ENCODE measurements around the gene KLHL1. TPM values are rescaled to one million over a fixed set of nuclear protein-coding genes. Genes with fewer than 3 reads are reported as not detected.

The KLHL1 gene
- total and polyA plus RNA-seq, 2 experiments from 2014 or later: not detected

- H3F3A ChIP-seq (ENCODE audit: insufficient read depth): no peaks in the 10 kb centered on the region
- H3K4me1 ChIP-seq (ENCODE audit: insufficient read depth): no peaks in the 10 kb centered on the region
- no peak overlapping the region for H3K4me3 ChIP-seq
- H3K4me2 ChIP-seq (ENCODE audit: unreplicated experiment): no peak overlapping the region
- H3K79me2 ChIP-seq (ENCODE audit: insufficient read depth): no peaks in the 10 kb centered on the region
- H3K27ac ChIP-seq: no peak overlapping the region
- no peaks in the 10 kb centered on the region for H3K36me3 ChIP-seq (ENCODE audit: low read depth)
- no peak overlapping the region for H3K9ac ChIP-seq
- in situ Hi-C loops (cut with MboI): no loop called here
- no peaks in the 10 kb centered on the region for H4K20me1 ChIP-seq (ENCODE audit: insufficient read depth)
- no peaks in the 10 kb centered on the region for H3K9me3 ChIP-seq (ENCODE audit: low read depth)
- DNase-seq: peak; percentile 0
- TF ChIP-seq EZH2 (IDR thresholded peaks at IDR 0.05; ENCODE audit: insufficient read depth, poor library complexity, severe bottlenecking): no peak
- TF ChIP-seq EZH2phosphoT487 (IDR thresholded peaks at IDR 0.05; ENCODE audit: insufficient read depth, low read depth): no peak
- no peak overlapping the region for H2AFZ ChIP-seq
- 0 to 3% methylated on average over 1 of the region's 1 CpG for WGBS, 2 experiments (ENCODE audit: low coverage in 1 of 2, low lambda C conversion rate in 2 of 2, missing lambda C conversion rate in 2 of 2)
- H3K27me3 ChIP-seq (replicated peaks; ENCODE audit: insufficient read depth): no peaks in the 10 kb centered on the region
- no peaks in the 10 kb centered on the region for H3K9me2 ChIP-seq (ENCODE audit: insufficient read depth)
Measured at GRCh38 chr13:70098669-70099068, 9.6 kb downstream of the KLHL1 start.

GRCh38 chr13:70090036-70090723, 18.1 kb downstream of the KLHL1 start:
- WGBS, 2 experiments (ENCODE audit: low coverage in 1 of 2, low lambda C conversion rate in 2 of 2, missing lambda C conversion rate in 2 of 2): 36 to 37% methylated on average over 2 of the region's 2 CpGs
- TF ChIP-seq EZH2phosphoT487 (IDR thresholded peaks at IDR 0.05; ENCODE audit: insufficient read depth, low read depth) (no peak), EZH2 (IDR thresholded peaks at IDR 0.05; ENCODE audit: insufficient read depth, poor library complexity, severe bottlenecking) (no peak)
- no peak overlapping the region for H3K9ac ChIP-seq
- in situ Hi-C loops (cut with MboI): no loop called here
- H4K20me1 ChIP-seq (ENCODE audit: insufficient read depth): no peaks in the 10 kb centered on the region
- no peak overlapping the region for H3K4me2 ChIP-seq (ENCODE audit: unreplicated experiment)
- no peaks in the 10 kb centered on the region for H3K27me3 ChIP-seq (replicated peaks; ENCODE audit: insufficient read depth)
- H3K36me3 ChIP-seq (ENCODE audit: low read depth): no peaks in the 10 kb centered on the region
- no peaks in the 10 kb centered on the region for H3K4me1 ChIP-seq (ENCODE audit: insufficient read depth)
- no peak overlapping the region for H2AFZ ChIP-seq
- no peaks in the 10 kb centered on the region for H3K9me3 ChIP-seq (ENCODE audit: low read depth)
- no peaks in the 10 kb centered on the region for H3F3A ChIP-seq (ENCODE audit: insufficient read depth)
- DNase-seq: no peak
- H3K27ac ChIP-seq: no peak overlapping the region
- H3K79me2 ChIP-seq (ENCODE audit: insufficient read depth): no peaks in the 10 kb centered on the region
- no peak overlapping the region for H3K4me3 ChIP-seq
- no peaks in the 10 kb centered on the region for H3K9me2 ChIP-seq (ENCODE audit: insufficient read depth)

- Histone ChIP-seq H3K27ac (no peak overlapping the region), H3K79me2 (ENCODE audit: insufficient read depth) (no peaks in the 10 kb centered on the region), H3K4me3 (no peak overlapping the region), H3K36me3 (ENCODE audit: low read depth) (no peaks in the 10 kb centered on the region), H4K20me1 (ENCODE audit: insufficient read depth) (no peaks in the 10 kb centered on the region), H3F3A (ENCODE audit: insufficient read depth) (no peaks in the 10 kb centered on the region), H3K4me1 (ENCODE audit: insufficient read depth) (no peaks in the 10 kb centered on the region), H3K4me2 (ENCODE audit: unreplicated experiment) (no peak overlapping the region), H3K9me3 (ENCODE audit: low read depth) (no peaks in the 10 kb centered on the region), H2AFZ (no peak overlapping the region), H3K9me2 (ENCODE audit: insufficient read depth) (no peaks in the 10 kb centered on the region), H3K9ac (no peak overlapping the region), H3K27me3 (replicated peaks; ENCODE audit: insufficient read depth) (no peaks in the 10 kb centered on the region)
- TF ChIP-seq EZH2phosphoT487 (IDR thresholded peaks at IDR 0.05; ENCODE audit: insufficient read depth, low read depth) (no peak), EZH2 (IDR thresholded peaks at IDR 0.05; ENCODE audit: insufficient read depth, poor library complexity, severe bottlenecking) (no peak)
- WGBS, 2 experiments (ENCODE audit: low coverage in 1 of 2, low lambda C conversion rate in 2 of 2, missing lambda C conversion rate in 2 of 2): 24 to 39% methylated on average over 2 of the region's 2 CpGs
- in situ Hi-C loops (cut with MboI): no loop called here
- DNase-seq: no peak
Measured at GRCh38 chr13:70088926-70089325, 19.3 kb downstream of the KLHL1 start.

GRCh38 chr13:70087247-70087646, 21.0 kb downstream of the KLHL1 start:
- Histone ChIP-seq H3K9me3 (ENCODE audit: low read depth) (no peaks in the 10 kb centered on the region), H3K9me2 (ENCODE audit: insufficient read depth) (no peaks in the 10 kb centered on the region), H3K4me3 (no peak overlapping the region), H3F3A (ENCODE audit: insufficient read depth) (no peaks in the 10 kb centered on the region), H3K4me1 (ENCODE audit: insufficient read depth) (no peaks in the 10 kb centered on the region), H3K27ac (no peak overlapping the region), H3K4me2 (ENCODE audit: unreplicated experiment) (no peak overlapping the region), H2AFZ (no peak overlapping the region), H3K79me2 (ENCODE audit: insufficient read depth) (no peaks in the 10 kb centered on the region), H3K36me3 (ENCODE audit: low read depth) (no peaks in the 10 kb centered on the region), H3K9ac (no peak overlapping the region), H4K20me1 (ENCODE audit: insufficient read depth) (no peaks in the 10 kb centered on the region), H3K27me3 (replicated peaks; ENCODE audit: insufficient read depth) (no peaks in the 10 kb centered on the region)
- DNase-seq: no peak
- 18 to 27% methylated on average over 4 of the region's 4 CpGs for WGBS, 2 experiments (ENCODE audit: low coverage in 1 of 2, low lambda C conversion rate in 2 of 2, missing lambda C conversion rate in 2 of 2)
- in situ Hi-C loops (cut with MboI): no loop called here
- TF ChIP-seq EZH2phosphoT487 (IDR thresholded peaks at IDR 0.05; ENCODE audit: insufficient read depth, low read depth) (no peak), EZH2 (IDR thresholded peaks at IDR 0.05; ENCODE audit: insufficient read depth, poor library complexity, severe bottlenecking) (no peak)

All from GM23248 (cell line).